ENCODE data around the gene CAMK2D.

The CAMK2D gene

DNA sequence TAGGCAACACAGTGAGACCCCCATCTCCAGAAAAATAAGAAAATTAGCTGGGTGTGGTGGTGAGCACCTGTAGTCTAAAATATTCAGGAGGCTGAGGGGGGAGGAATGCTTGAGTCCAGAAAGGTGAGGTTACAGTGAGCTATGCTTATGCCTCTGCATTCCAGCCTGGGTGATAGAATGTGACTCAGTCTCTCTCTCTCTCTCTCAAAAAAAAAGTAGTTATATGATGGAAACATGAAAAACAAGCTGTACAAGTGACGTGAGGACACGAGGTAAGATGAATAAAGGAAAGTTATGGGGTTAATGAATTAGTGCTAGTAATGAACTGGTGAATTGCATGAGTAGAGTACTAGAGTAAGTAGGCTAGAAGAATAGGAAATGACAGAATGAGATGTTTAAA is 21.8 kb upstream of the CAMK2D start:
- no peaks in the 10 kb centered on the region for H3K36me3 ChIP-seq (ENCODE audit: low read depth)
- ATAC-seq (ENCODE audit: low read depth): no peak
- DNase-seq (ENCODE audit: low spot score): no peak
- no peak overlapping the region for H3K4me3 ChIP-seq (ENCODE audit: severe bottlenecking)
- peaks cover 12% of the 10 kb centered on the region for H3K4me1 ChIP-seq (ENCODE audit: insufficient read depth, poor library complexity, severe bottlenecking)
- no peaks in the 10 kb centered on the region for H3K9me3 ChIP-seq (ENCODE audit: severe bottlenecking)
- TF ChIP-seq, protein P1, sequence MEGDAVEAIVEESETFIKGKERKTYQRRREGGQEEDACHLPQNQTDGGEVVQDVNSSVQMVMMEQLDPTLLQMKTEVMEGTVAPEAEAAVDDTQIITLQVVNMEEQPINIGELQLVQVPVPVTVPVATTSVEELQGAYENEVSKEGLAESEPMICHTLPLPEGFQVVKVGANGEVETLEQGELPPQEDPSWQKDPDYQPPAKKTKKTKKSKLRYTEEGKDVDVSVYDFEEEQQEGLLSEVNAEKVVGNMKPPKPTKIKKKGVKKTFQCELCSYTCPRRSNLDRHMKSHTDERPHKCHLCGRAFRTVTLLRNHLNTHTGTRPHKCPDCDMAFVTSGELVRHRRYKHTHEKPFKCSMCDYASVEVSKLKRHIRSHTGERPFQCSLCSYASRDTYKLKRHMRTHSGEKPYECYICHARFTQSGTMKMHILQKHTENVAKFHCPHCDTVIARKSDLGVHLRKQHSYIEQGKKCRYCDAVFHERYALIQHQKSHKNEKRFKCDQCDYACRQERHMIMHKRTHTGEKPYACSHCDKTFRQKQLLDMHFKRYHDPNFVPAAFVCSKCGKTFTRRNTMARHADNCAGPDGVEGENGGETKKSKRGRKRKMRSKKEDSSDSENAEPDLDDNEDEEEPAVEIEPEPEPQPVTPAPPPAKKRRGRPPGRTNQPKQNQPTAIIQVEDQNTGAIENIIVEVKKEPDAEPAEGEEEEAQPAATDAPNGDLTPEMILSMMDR (IDR thresholded peaks at IDR 0.05; ENCODE audit: poor library complexity, severe bottlenecking): no peak
- H3K27ac ChIP-seq (ENCODE audit: poor library complexity, severe bottlenecking): no peak overlapping the region
- no peaks in the 10 kb centered on the region for H3K27me3 ChIP-seq (ENCODE audit: insufficient read depth, poor library complexity, severe bottlenecking)

DNA sequence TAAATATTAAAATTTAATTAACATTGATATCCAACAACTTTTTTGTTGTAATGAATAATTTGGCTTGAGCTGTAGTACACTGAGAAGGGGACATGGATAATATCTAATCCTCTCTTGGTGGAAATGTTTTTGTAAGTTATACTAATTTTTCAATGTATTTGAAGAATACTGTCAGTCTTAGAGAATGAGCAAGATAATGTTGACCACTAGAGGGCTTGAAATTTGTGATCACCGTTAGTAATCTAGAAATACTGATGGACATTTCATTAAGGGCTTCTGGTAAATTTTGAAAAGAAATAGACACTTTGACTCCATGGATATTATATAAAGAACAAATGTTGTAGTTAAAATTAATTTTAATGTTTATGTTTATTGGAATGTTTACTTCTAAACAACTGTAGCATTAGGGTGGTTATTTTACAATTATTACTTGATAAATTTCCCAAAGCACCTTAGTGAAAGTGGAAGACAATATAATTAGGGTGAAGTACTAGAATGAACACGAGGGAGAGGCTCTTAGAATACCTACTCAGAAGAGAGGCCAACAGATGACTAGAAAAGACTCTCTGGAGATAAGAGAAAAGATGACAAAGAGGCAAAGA is 20.0 kb upstream of the CAMK2D start:
- Histone ChIP-seq H3K4me1 (ENCODE audit: insufficient read depth, poor library complexity, severe bottlenecking) (peaks cover 12% of the 10 kb centered on the region), H3K4me3 (ENCODE audit: severe bottlenecking) (no peak overlapping the region), H3K27me3 (ENCODE audit: insufficient read depth, poor library complexity, severe bottlenecking) (no peaks in the 10 kb centered on the region), H3K9me3 (ENCODE audit: severe bottlenecking) (no peaks in the 10 kb centered on the region), H3K36me3 (ENCODE audit: low read depth) (no peaks in the 10 kb centered on the region), H3K27ac (ENCODE audit: poor library complexity, severe bottlenecking) (no peak overlapping the region)
- ATAC-seq (ENCODE audit: low read depth): no peak; the same call in 2 of the 3 replicates
- no peak for DNase-seq (ENCODE audit: low spot score)
- TF ChIP-seq, protein P1 (IDR thresholded peaks at IDR 0.05; ENCODE audit: poor library complexity, severe bottlenecking): peak; percentile 84

DNA sequence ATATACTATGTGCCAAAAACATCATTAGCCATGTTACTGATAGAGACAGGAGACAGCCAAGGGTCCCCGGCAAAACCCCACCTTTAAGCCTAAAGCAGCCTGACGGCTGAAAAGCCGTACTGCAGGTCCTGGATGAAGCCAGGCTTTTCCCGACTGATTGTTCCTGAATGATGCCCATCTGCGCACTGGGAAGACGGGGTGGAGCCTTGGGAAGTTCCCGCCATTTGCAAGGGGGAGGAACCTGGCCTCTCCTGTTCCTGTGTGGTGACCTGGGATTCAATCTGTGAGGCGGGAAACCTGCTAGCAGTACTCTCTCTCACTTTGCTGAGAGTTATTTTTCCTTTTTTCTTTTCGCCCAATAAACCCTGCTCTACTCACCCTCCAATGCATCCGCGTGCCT is 15.1 kb upstream of the CAMK2D start:
- no peaks in the 10 kb centered on the region for H3K27me3 ChIP-seq (ENCODE audit: insufficient read depth, poor library complexity, severe bottlenecking)
- H3K27ac ChIP-seq (ENCODE audit: poor library complexity, severe bottlenecking): no peak overlapping the region
- H3K9me3 ChIP-seq (ENCODE audit: severe bottlenecking): no peaks in the 10 kb centered on the region
- peaks cover 2% of the 10 kb centered on the region for H3K4me1 ChIP-seq (ENCODE audit: insufficient read depth, poor library complexity, severe bottlenecking)
- H3K4me3 ChIP-seq (ENCODE audit: severe bottlenecking): no peak overlapping the region
- no peak for ATAC-seq (ENCODE audit: low read depth)
- TF ChIP-seq, protein P1 (IDR thresholded peaks at IDR 0.05; ENCODE audit: poor library complexity, severe bottlenecking): no peak
- DNase-seq (ENCODE audit: low spot score): no peak
- H3K36me3 ChIP-seq (ENCODE audit: low read depth): no peaks in the 10 kb centered on the region

DNA sequence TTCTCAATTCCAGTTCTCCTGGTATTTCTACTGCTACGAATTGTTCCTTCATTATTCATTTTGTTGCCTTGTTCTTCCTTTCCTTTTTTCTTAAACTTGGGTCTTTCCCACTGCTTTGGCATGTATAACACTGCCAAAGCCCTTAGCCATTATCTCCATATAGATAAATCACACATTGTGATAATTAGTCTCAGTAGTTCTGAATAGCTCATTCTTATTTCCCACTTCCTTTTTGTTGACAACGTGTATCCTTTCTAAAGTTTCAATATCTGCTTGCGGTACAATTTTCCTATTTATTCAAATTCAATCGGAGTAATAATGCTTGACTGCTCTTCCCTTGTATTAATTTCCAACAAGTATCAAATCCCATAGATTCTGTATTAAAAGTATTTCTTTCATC is 14.5 kb upstream of the CAMK2D start:
- no peak overlapping the region for H3K4me3 ChIP-seq (ENCODE audit: severe bottlenecking)
- H3K9me3 ChIP-seq (ENCODE audit: severe bottlenecking): no peaks in the 10 kb centered on the region
- H3K27ac ChIP-seq (ENCODE audit: poor library complexity, severe bottlenecking): no peak overlapping the region
- no peaks in the 10 kb centered on the region for H3K27me3 ChIP-seq (ENCODE audit: insufficient read depth, poor library complexity, severe bottlenecking)
- H3K4me1 ChIP-seq (ENCODE audit: insufficient read depth, poor library complexity, severe bottlenecking): peaks cover 2% of the 10 kb centered on the region
- no peak for DNase-seq (ENCODE audit: low spot score)
- TF ChIP-seq, protein P1 (IDR thresholded peaks at IDR 0.05; ENCODE audit: poor library complexity, severe bottlenecking): no peak
- ATAC-seq (ENCODE audit: low read depth): no peak
- H3K36me3 ChIP-seq (ENCODE audit: low read depth): no peaks in the 10 kb centered on the region

DNA sequence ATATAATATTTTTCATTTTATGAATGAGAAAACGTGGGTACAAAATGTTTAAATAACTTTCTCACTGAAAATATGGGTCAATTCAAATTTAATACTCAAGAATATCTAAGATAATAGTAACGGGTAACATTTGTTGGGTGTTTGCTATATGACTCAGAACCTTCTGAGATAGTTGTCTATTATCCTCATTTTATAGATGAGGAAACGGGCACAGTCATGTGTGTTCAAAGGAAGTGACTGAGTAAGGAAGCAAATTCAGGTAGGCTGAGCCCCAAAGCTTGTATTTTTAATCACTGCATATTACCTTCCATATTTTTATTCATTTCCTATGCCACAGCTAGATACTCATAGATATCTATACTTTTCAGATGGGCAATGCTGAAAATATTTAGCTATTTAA is 12.2 kb upstream of the CAMK2D start:
- ATAC-seq (ENCODE audit: low read depth): peak; percentile 58; the same call in 2 of the 3 replicates

More for the DNA sequence above, 12.2 kb upstream of the CAMK2D start:
- Histone ChIP-seq H3K27ac (ENCODE audit: poor library complexity, severe bottlenecking) (peak overlapping the region; percentile 10), H3K9me3 (ENCODE audit: severe bottlenecking) (no peaks in the 10 kb centered on the region), H3K27me3 (ENCODE audit: insufficient read depth, poor library complexity, severe bottlenecking) (no peaks in the 10 kb centered on the region), H3K36me3 (ENCODE audit: low read depth) (no peaks in the 10 kb centered on the region), H3K4me1 (ENCODE audit: insufficient read depth, poor library complexity, severe bottlenecking) (peaks cover 2% of the 10 kb centered on the region), H3K4me3 (ENCODE audit: severe bottlenecking) (no peak overlapping the region)
- TF ChIP-seq, protein P1 (IDR thresholded peaks at IDR 0.05; ENCODE audit: poor library complexity, severe bottlenecking): no peak
- no peak for DNase-seq (ENCODE audit: low spot score)

Measured in RWPE2 (cell line).